ENCODE data around the gene RSPH10B. TPM values are rescaled to one million over a fixed set of nuclear protein-coding genes. Genes with fewer than 3 reads are reported as not detected.
"Not testable (repeated sequence)": the region's sequence is repeated elsewhere in the genome, so short reads cannot be mapped to it uniquely, and the experiment has no call there.

The RSPH10B gene
- polyA plus RNA-seq, 1 donor from 2014 or later = 1.6 TPM

GRCh38 chr7:6008668-6009611 is 38.5 kb upstream of the RSPH10B start, which contains the start of the genes AIMP2 and PMS2:
TSS of gene AIMP2 (plus strand) at chr7:6009272. CDS start at chr7:6009364, 92 bp downstream.
TSS of gene PMS2 (minus strand) at chr7:6009049. CDS start at chr7:6009019, 30 bp downstream.
- peak within 1 kb of the TSS; percentile 93 for H3K4me3 ChIP-seq (ENCODE audit: low read length)
- H3K79me2 ChIP-seq (replicated peaks; ENCODE audit: insufficient read depth, low read length) = peaks cover 10% of the 10 kb centered on the region
- TF ChIP-seq REST (IDR thresholded peaks at IDR 0.05; ENCODE audit: borderline replicate concordance) (peak; percentile 46), MXI1 (conservative IDR thresholded peaks at IDR 0.05; ENCODE audit: poor library complexity, severe bottlenecking) (peak; percentile 100), CTCF (IDR thresholded peaks at IDR 0.05; ENCODE audit: poor library complexity, severe bottlenecking) (peak; percentile 38), RAD21 (conservative IDR thresholded peaks at IDR 0.05) (peak; percentile 27), SMC3 (conservative IDR thresholded peaks at IDR 0.05; ENCODE audit: poor library complexity) (peak; percentile 64), EP300 (conservative IDR thresholded peaks at IDR 0.05; ENCODE audit: poor library complexity, severe bottlenecking) (no peak), EZH2 (IDR thresholded peaks at IDR 0.05; ENCODE audit: borderline replicate concordance, insufficient read depth, low read length, poor library complexity, severe bottlenecking) (no peak), POLR2AphosphoS5 (IDR thresholded peaks at IDR 0.05) (peak; percentile 76), TAF1 (IDR thresholded peaks at IDR 0.05; ENCODE audit: low read depth) (peak; percentile 29)
- H3K9me3 ChIP-seq (ENCODE audit: low read length) = no peaks in the 10 kb centered on the region
- no peaks in the 10 kb centered on the region for H3K9me2 ChIP-seq (ENCODE audit: insufficient read depth, low read length)
- no peaks in the 10 kb centered on the region for H3F3A ChIP-seq (ENCODE audit: insufficient read depth, low read length, poor library complexity, severe bottlenecking)
- peak within 1 kb of the TSS; percentile 60 for H2AFZ ChIP-seq (ENCODE audit: low read depth, low read length)
- H4K20me1 ChIP-seq (ENCODE audit: insufficient read depth) = no peaks in the 10 kb centered on the region
- no peaks in the 10 kb centered on the region for H3K36me3 ChIP-seq (ENCODE audit: insufficient read depth, low read length)
- H3K27me3 ChIP-seq (ENCODE audit: insufficient read depth, low read depth, low read length) = no peaks in the 10 kb centered on the region
- H3K9ac ChIP-seq (ENCODE audit: low read length) = peak within 1 kb of the TSS; percentile 77
- peak within 1 kb of the TSS; percentile 64 for H3K27ac ChIP-seq (ENCODE audit: low read length)
- H3K4me2 ChIP-seq (ENCODE audit: low read length) = peak within 1 kb of the TSS; percentile 84

GRCh38 chr7:6007835-6008590 is 37.5 kb upstream of the RSPH10B start:
- H3K9me2 ChIP-seq (ENCODE audit: insufficient read depth, low read length); H4K20me1 ChIP-seq (ENCODE audit: insufficient read depth); H3K36me3 ChIP-seq (ENCODE audit: insufficient read depth, low read length); H3K9me3 ChIP-seq (ENCODE audit: low read length); H3K27ac ChIP-seq (ENCODE audit: low read length); H3K79me2 ChIP-seq (replicated peaks; ENCODE audit: insufficient read depth, low read length); H2AFZ ChIP-seq (ENCODE audit: low read depth, low read length); H3K27me3 ChIP-seq (ENCODE audit: insufficient read depth, low read depth, low read length); H3F3A ChIP-seq (ENCODE audit: insufficient read depth, low read length, poor library complexity, severe bottlenecking): not testable (repeated sequence)
- Histone ChIP-seq H3K4me3 (ENCODE audit: low read length) (peak overlapping the region; percentile 93), H3K4me2 (ENCODE audit: low read length) (peak overlapping the region; percentile 84), H3K9ac (ENCODE audit: low read length) (peak overlapping the region; percentile 77)
